GM21529 (cell line): ENCODE results near the gene KARS1.

ENCODE experiments used
- ATAC-seq: cut with Tn5 transposase; IDR thresholded peaks from one replicate; pipeline ENCODE4 v1.9.1; 2021; ENCODE audit not compliant: unreplicated experiment

Gene KARS1

DNA sequence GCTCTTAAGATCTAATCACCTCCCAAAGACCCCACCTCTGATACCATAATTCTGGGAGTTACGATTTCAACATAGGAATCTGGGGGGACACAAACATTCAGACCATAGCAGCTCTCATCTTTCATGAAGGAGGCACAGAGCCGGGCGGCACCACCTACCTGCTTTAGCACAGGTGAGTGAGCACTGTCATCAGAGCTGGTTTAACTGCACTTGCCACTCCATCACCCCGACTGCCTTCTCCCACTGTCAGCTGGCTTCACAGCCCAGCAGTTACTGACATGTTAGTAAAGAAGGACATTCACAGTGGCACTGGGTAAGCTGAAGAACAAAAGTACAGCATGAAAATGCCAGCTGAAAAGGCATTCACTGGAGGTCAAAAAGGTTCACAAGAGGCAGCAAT, 58.7 kb downstream of the KARS1 start:
- ATAC-seq = no peak

DNA sequence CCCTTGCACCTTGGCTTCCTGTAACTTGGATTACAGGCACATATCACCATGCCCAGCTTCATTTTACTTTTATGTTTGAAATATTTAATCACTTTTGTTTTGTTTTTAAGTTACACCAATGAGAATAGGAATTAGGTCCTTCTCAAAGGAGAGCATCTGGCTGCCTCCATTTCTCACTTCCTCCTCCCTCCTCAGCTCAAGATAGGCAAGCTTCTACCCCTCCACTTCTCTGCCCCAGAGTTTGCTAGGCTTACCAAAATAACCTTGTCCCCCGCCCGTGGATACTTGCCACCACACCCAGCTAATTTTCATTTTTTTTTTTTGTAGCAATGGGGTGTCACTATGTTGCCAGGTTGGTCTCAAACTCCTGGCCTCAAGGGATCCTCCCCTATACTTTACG, 63.4 kb downstream of the KARS1 start:
- peak; percentile 79 for ATAC-seq

DNA sequence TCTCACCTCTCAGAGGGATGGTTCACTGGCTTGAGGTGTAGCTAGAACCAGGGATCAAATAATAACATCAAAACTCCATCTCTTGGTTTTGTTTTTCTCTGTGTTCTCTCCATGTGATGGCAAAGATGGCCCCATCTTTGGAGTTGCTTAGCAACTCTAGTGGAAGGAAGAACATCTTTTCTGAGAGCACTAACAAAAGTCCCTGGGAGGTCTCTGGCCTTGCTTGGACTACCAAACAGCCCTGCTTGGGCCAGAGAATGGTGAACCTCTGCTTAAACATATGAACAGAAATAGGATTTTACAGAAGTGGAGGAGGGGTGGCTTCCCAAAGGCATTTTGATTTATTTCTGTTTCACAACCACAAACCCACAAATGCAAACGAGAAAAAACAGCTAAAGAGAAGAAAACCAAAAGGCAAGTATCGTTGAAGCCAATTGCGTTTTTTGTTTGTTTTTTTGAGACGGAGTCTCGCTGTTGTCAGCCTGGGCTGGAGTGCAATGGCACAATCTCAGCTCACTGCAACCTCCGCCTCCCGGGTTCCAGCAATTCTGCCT, 68.1 kb downstream of the KARS1 start:
- no peak for ATAC-seq

DNA sequence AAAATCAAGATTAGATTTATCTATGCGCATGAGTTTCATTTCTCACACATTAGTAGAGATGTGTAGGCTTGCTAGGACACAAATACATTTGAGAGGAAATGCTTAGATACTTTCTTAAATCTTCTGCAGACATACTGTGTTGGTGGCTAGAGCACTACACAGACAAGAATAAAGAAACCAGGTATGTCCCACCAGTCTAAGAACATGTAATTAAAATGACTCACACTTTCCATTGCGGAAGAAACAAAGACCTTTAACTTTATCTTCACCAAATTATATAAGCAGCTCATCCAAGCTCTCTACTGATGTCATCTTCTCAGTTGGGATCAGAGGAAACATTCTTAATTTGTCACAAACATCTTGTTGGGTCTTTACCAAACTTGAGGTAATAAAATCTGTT, 68.7 kb downstream of the KARS1 start:
- no peak for ATAC-seq

DNA sequence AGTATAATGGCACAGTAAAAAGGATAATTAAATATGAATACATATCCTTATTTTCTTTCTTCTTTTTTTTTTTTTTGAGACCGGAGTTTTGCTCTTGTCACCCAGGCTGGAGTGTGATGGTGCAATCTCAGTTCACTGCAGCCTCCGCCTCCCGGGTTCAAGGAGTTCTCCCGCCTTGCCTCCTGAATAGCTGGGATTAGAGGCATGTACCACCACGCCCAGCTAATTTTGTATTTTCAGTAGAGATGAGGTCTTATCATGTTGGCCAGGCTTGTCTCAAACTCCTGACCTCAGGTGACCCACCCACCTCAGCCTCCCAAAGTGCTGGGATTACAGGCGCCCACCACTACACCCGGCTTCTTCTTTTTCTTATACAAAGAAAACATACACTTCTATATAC, 69.3 kb downstream of the KARS1 start:
- no peak for ATAC-seq
